H9 (cell line): ENCODE data around the gene LMX1B. TPM values are rescaled to one million over a fixed set of nuclear protein-coding genes. Genes with fewer than 3 reads are reported as not detected.

Source experiments
- DNase-seq: peaks from one replicate; pipeline ENCODE4 v3.0.0-alpha.2; 2017
- H2AFZ ChIP-seq: one replicate; pipeline ENCODE4 v1.6.1; 2013; ENCODE audit warnings: mild to moderate bottlenecking, low read length, control low read depth, moderate library complexity
- H2AK5ac ChIP-seq: 2 replicates; pipeline ENCODE4 v1.6.1; 2013; ENCODE audit warnings: low read length, control low read depth, mixed read lengths; ENCODE audit not compliant: insufficient read length
- H2BK120ac ChIP-seq: one replicate; pipeline ENCODE4 v1.6.1; 2013; ENCODE audit warnings: low read depth, mild to moderate bottlenecking, low read length, control low read depth, inconsistent platforms; ENCODE audit not compliant: poor library complexity, severe bottlenecking
- H2BK12ac ChIP-seq: 2 replicates; pipeline ENCODE4 v1.6.1; 2013; ENCODE audit warnings: low read length, control low read depth, mixed read lengths, low read depth; ENCODE audit not compliant: insufficient read length
- H2BK15ac ChIP-seq: 2 replicates; pipeline ENCODE4 v1.6.1; 2013; ENCODE audit warnings: low read depth, low read length, control low read depth
- H2BK20ac ChIP-seq: one replicate; pipeline ENCODE4 v1.6.1; 2013; ENCODE audit warnings: low read depth, mild to moderate bottlenecking, low read length, control low read depth, inconsistent platforms; ENCODE audit not compliant: poor library complexity, severe bottlenecking
- H2BK5ac ChIP-seq: 2 replicates; pipeline ENCODE4 v1.6.1; 2013; ENCODE audit warnings: low read length, control low read depth, mixed read lengths; ENCODE audit not compliant: insufficient read length
- H3K14ac ChIP-seq: 2 replicates; pipeline ENCODE4 v1.6.1; 2013; ENCODE audit warnings: low read length, control low read depth; ENCODE audit not compliant: insufficient read depth
- H3K18ac ChIP-seq: 2 replicates; pipeline ENCODE4 v1.6.1; 2013; ENCODE audit warnings: low read depth, mild to moderate bottlenecking, mixed read lengths, low read length, control low read depth; ENCODE audit not compliant: insufficient read length
- H3K23ac ChIP-seq: 2 replicates; pipeline ENCODE4 v1.6.1; 2013; ENCODE audit warnings: low read length, control low read depth, mixed read lengths, low read depth; ENCODE audit not compliant: insufficient read length
- H3K23me2 ChIP-seq: 2 replicates; pipeline ENCODE4 v1.6.1; 2013; ENCODE audit warnings: low read depth, mild to moderate bottlenecking, mixed read lengths, low read length, control low read depth; ENCODE audit not compliant: insufficient read length, poor library complexity, severe bottlenecking
- H3K27ac ChIP-seq: 2 replicates; pipeline ENCODE4 v1.5.1; 2013; ENCODE audit warnings: low read length, control low read depth, mixed read lengths, low read depth; ENCODE audit not compliant: insufficient read length
- H3K27me3 ChIP-seq: 2 replicates; pipeline ENCODE4 v1.6.1; 2013; ENCODE audit warnings: low read length, control low read depth, inconsistent platforms; ENCODE audit not compliant: insufficient read depth
- H3K4ac ChIP-seq: 2 replicates; pipeline ENCODE4 v1.6.1; 2013; ENCODE audit warnings: low read depth, mild to moderate bottlenecking, control low read depth, inconsistent platforms, low read length, moderate library complexity
- H3K4me1 ChIP-seq: 2 replicates; pipeline ENCODE4 v1.6.1; 2013; ENCODE audit warnings: low read length, control low read depth, inconsistent platforms; ENCODE audit not compliant: insufficient read depth
- H3K4me2 ChIP-seq: 2 replicates; pipeline ENCODE4 v1.6.1; 2013; ENCODE audit warnings: low read length, control low read depth, mixed read lengths; ENCODE audit not compliant: insufficient read length, insufficient read depth
- H3K56ac ChIP-seq: 2 replicates; pipeline ENCODE4 v1.6.1; 2013; ENCODE audit warnings: low read depth, mild to moderate bottlenecking, mixed read lengths, low read length, control low read depth; ENCODE audit not compliant: insufficient read length
- H3K79me1 ChIP-seq: 2 replicates; pipeline ENCODE4 v1.6.1; 2013; ENCODE audit warnings: low read depth, mild to moderate bottlenecking, moderate library complexity, low read length, control low read depth, inconsistent platforms; ENCODE audit not compliant: insufficient read depth, poor library complexity, severe bottlenecking
- H3K79me2 ChIP-seq: 2 replicates; pipeline ENCODE4 v1.6.1; 2013; ENCODE audit warnings: low read length, control low read depth, inconsistent platforms; ENCODE audit not compliant: insufficient read depth
- H3K9ac ChIP-seq: 2 replicates; pipeline ENCODE4 v1.6.1; 2013; ENCODE audit warnings: low read length, control low read depth, mixed read lengths; ENCODE audit not compliant: insufficient read length; ENCODE audit errors: extremely low read depth
- H3K9me3 ChIP-seq: one replicate; pipeline ENCODE4 v1.6.1; 2013; ENCODE audit warnings: low read depth, low read length, inconsistent platforms; ENCODE audit not compliant: control insufficient read depth
- H3T11ph ChIP-seq: one replicate; pipeline ENCODE4 v1.6.1; 2013; ENCODE audit warnings: mild to moderate bottlenecking, low read length, control low read depth, inconsistent platforms
- H4K20me1 ChIP-seq: one replicate; pipeline ENCODE4 v1.6.1; 2013; ENCODE audit not compliant: control insufficient read depth, insufficient read length, insufficient read depth
- H4K5ac ChIP-seq: 2 replicates; pipeline ENCODE4 v1.6.1; 2013; ENCODE audit warnings: low read depth, mild to moderate bottlenecking, mixed read lengths, low read length, control low read depth; ENCODE audit not compliant: insufficient read length
- H4K8ac ChIP-seq: replicated peaks from 2 replicates; pipeline ENCODE4 v1.6.1; 2013; ENCODE audit warnings: low read length, control low read depth, mixed read lengths, low read depth; ENCODE audit not compliant: insufficient read length
- H4K91ac ChIP-seq: 2 replicates; pipeline ENCODE4 v1.6.1; 2013; ENCODE audit warnings: low read depth, mild to moderate bottlenecking, moderate library complexity, mixed read lengths, low read length, control low read depth; ENCODE audit not compliant: insufficient read length
- H3K27ac Mint-ChIP-seq, 3 experiments: 2 replicates in 2 of 3; 3 replicates in 1 of 3; pipeline ENCODE4 v1.8.0; 2020 to 2021; ENCODE audit warnings: mixed read lengths in 3 of 3, mild to moderate bottlenecking in 1 of 3, moderate library complexity in 1 of 3
- H3K27me3 Mint-ChIP-seq: 2 replicates; pipeline ENCODE4 v1.8.0; 2021; ENCODE audit warnings: low read depth, mild to moderate bottlenecking, moderate library complexity, mixed read lengths
- H3K36me3 Mint-ChIP-seq, 3 experiments: 2 replicates in 2 of 3; 3 replicates in 1 of 3; pipeline ENCODE4 v1.8.0; 2020 to 2021; ENCODE audit warnings: low read depth in 3 of 3, mixed read lengths in 3 of 3; ENCODE audit not compliant: insufficient read depth in 1 of 3
- H3K4me1 Mint-ChIP-seq, 2 experiments: 2 replicates each; pipeline ENCODE4 v1.8.0; 2020; ENCODE audit warnings: mixed read lengths in 2 of 2
- H3K4me3 Mint-ChIP-seq, 2 experiments: 2 replicates in 1 of 2; 3 replicates in 1 of 2; pipeline ENCODE4 v1.8.0; 2020 to 2021; ENCODE audit warnings: mild to moderate bottlenecking in 2 of 2, mixed read lengths in 2 of 2, moderate library complexity in 1 of 2
- H3K9me3 Mint-ChIP-seq, 2 experiments: 2 replicates in 1 of 2; 3 replicates in 1 of 2; pipeline ENCODE4 v1.8.0; 2020; ENCODE audit warnings: mild to moderate bottlenecking in 2 of 2, mixed read lengths in 2 of 2, moderate library complexity in 1 of 2
- CTCF ChIP-seq: fragments of 200-600 bp; sonication (generic); conservative IDR thresholded peaks from 3 replicates; pipeline ENCODE4 v1.8.0; 2021; ENCODE audit warnings: antibody characterized with exemption, mild to moderate bottlenecking
- WGBS: extraction: QIAGEN DNeasy Blood & Tissue Kit; methylation state at CpG from one replicate; pipeline ENCODE4 v1.1.7; 2013; ENCODE audit warnings: missing lambda C conversion rate, low lambda C conversion rate, mixed read lengths; ENCODE audit not compliant: insufficient read length; ENCODE audit errors: extremely low coverage; 5-methylcytosine and 5-hydroxymethylcytosine counted together
- total RNA-seq: library from RNA; stranded (reverse); gene quantifications from 2 replicates; pipeline ENCODE4 v1.2.1, GENCODE V29; 2021

The LMX1B gene
- total RNA-seq, 1 experiment from 2014 or later: 0.85 TPM

GRCh38 chr9:126722922-126723806 is 109.4 kb downstream of the LMX1B start:
- Histone ChIP-seq H4K5ac (no peak overlapping the region), H2AK5ac (no peak overlapping the region), H3K23ac (no peak overlapping the region), H3K4me2 (peak overlapping the region; percentile 62), H4K20me1 (no peaks in the 10 kb centered on the region), H3K56ac (no peak overlapping the region), H2BK5ac (no peak overlapping the region), H4K91ac (no peak overlapping the region), H3K4ac (no peak overlapping the region), H3K79me2 (no peaks in the 10 kb centered on the region), H3K9me3 (no peaks in the 10 kb centered on the region), H2BK15ac (no peak overlapping the region), H3K14ac (peak overlapping the region; percentile 53), H3K27ac (no peak overlapping the region), H3K18ac (peak overlapping the region; percentile 18), H2BK120ac (no peak overlapping the region), H3K9ac (no peak overlapping the region), H3K23me2 (peaks cover 14% of the 10 kb centered on the region), H2BK20ac (no peak overlapping the region), H3T11ph (no peak overlapping the region), H4K8ac (no peak overlapping the region), H3K79me1 (no peaks in the 10 kb centered on the region), H3K27me3 (no peaks in the 10 kb centered on the region; the same call in 1 of the 2 replicates), H2AFZ (no peak overlapping the region), H2BK12ac (no peak overlapping the region), H3K4me1 (peaks cover 2% of the 10 kb centered on the region; the same call in 1 of the 2 replicates)
- DNase-seq: peak; percentile 50
- no CpG with 5 or more reads among the region's 68 CpGs for WGBS
- H3K9me3 Mint-ChIP-seq: peaks cover 0 to 4% of the 10 kb centered on the region in 2 experiments; a peak in 3 of 5 replicates
- no peak overlapping the region for H3K27ac Mint-ChIP-seq
- H3K4me1 Mint-ChIP-seq: peaks cover 22 to 33% of the 10 kb centered on the region in 2 experiments
- TF ChIP-seq CTCF: no peak
- H3K27me3 Mint-ChIP-seq: peaks cover 56% of the 10 kb centered on the region
- peak overlapping the region; percentile 67 to 81 for H3K4me3 Mint-ChIP-seq
- no peaks in the 10 kb centered on the region; a peak in 1 of 7 replicates for H3K36me3 Mint-ChIP-seq
